SH-SY5Y (cell line): Measurements from ENCODE around the gene TRO.

Experiments used
- GATA2 ChIP-seq: IDR thresholded peaks from 2 replicates; pipeline ENCODE4 v1.6.1; 2011; ENCODE audit warnings: mild to moderate bottlenecking, low read depth, low read length
- GATA3 ChIP-seq: IDR thresholded peaks from 2 replicates; pipeline ENCODE4 v1.6.1; 2011; ENCODE audit warnings: low read depth, mild to moderate bottlenecking, low read length, moderate library complexity

DNA sequence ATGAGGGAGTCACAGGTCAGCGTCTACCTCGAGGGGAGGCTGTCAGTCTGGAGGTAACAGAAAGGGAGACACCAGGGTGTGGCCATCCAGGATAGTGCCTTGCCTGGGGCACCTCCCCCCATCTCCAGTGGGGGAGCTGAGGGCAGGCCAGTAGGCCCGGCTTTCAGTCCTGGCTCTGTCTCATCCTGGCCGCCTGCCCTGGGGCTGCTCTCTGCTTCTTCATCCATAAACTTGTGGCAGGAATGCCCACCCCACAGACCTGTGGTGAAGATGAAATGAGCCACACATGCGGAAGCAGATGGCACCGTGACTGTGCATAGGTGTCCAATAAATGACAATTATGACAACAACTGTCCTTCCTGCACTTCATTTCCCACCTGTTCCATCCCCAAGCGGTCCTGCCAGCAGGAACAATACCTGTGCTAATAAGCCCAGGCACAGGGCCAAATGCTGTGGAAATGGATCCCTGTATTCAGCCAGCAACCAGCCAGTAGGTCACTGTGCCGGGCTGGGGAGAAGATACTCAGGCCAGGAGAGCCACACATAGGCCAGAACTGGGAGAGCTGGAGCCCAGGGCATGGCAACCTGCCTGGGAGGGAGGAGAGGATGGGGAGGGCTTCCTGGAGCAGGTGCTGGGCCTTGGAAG lies 30.2 kb downstream of the TRO start:
- no peak for TF ChIP-seq GATA2
- TF ChIP-seq GATA3, result no peak
